AG09309 (cell line): Measurements from ENCODE around the gene MYOG.

Experiments
- DNase-seq: peaks from one replicate; pipeline ENCODE4 v3.0.0-alpha.2; 2010; ENCODE audit warnings: low read depth
- H3K4me3 ChIP-seq: 2 replicates; pipeline ENCODE4 v1.5.1; 2011; ENCODE audit warnings: mild to moderate bottlenecking, low read depth, low read length, moderate library complexity; ENCODE audit not compliant: control insufficient read depth
- CTCF ChIP-seq: IDR thresholded peaks from 2 replicates; pipeline ENCODE4 v1.5.1; 2011; ENCODE audit warnings: mild to moderate bottlenecking, low read depth, low read length, inconsistent platforms; ENCODE audit not compliant: insufficient read depth, control insufficient read depth; ENCODE audit errors: missing control alignments

The MYOG gene

GRCh38 chr1:203056012-203056411 lies 29.8 kb downstream of the MYOG start:
- no peak for DNase-seq
- no peak overlapping the region for H3K4me3 ChIP-seq
- no peak for TF ChIP-seq CTCF

GRCh38 chr1:203055161-203055799 lies 30.5 kb downstream of the MYOG start:
- no peak overlapping the region for H3K4me3 ChIP-seq
- no peak for TF ChIP-seq CTCF
- DNase-seq: no peak

GRCh38 chr1:203054642-203055041 lies 31.2 kb downstream of the MYOG start:
- H3K4me3 ChIP-seq: no peak overlapping the region
- no peak for DNase-seq
- no peak for TF ChIP-seq CTCF

- no peak for DNase-seq
- TF ChIP-seq CTCF: no peak
- H3K4me3 ChIP-seq: no peak overlapping the region
These were observed 31.6 kb downstream of the MYOG start for GRCh38 chr1:203054184-203054583.

GRCh38 chr1:203052601-203053000 lies 33.2 kb downstream of the MYOG start:
- H3K4me3 ChIP-seq: no peak overlapping the region
- no peak for TF ChIP-seq CTCF
- DNase-seq: no peak

- DNase-seq: no peak
- TF ChIP-seq CTCF: no peak
- no peak overlapping the region for H3K4me3 ChIP-seq
These were observed 33.9 kb downstream of the MYOG start for GRCh38 chr1:203051841-203052324.
